CD14-positive monocyte (primary cell): ENCODE data around the gene CTNNA3. TPM values are rescaled to one million over a fixed set of nuclear protein-coding genes. Genes with fewer than 3 reads are reported as not detected.

Source experiments
- DNase-seq, 3 donors: peaks; one replicate each; pipeline ENCODE4 v3.0.0-alpha.2; 2011 to 2022
- H2AFZ ChIP-seq: 2 replicates; pipeline ENCODE4 v1.6.0; 2012; ENCODE audit warnings: mild to moderate bottlenecking, low read depth, low read length, inconsistent platforms; ENCODE audit not compliant: insufficient read depth, poor library complexity, severe bottlenecking
- H3K27ac ChIP-seq, 2 donors: 1 replicate in 1 of 2; 2 replicates in 1 of 2; pipeline ENCODE4 v1.5.1; 2012 to 2013; ENCODE audit warnings: low read length in 2 of 2, control low read depth in 1 of 2, inconsistent platforms in 1 of 2, low read depth in 1 of 2, mild to moderate bottlenecking in 1 of 2
- H3K27me3 ChIP-seq, 2 donors: one replicate each; pipeline versions ENCODE4 v1.6.0 to v1.6.1; 2011 to 2013; ENCODE audit warnings: low read length in 2 of 2; ENCODE audit not compliant: control insufficient read depth in 2 of 2, insufficient read depth in 2 of 2
- H3K36me3 ChIP-seq, 2 donors: replicated peaks in 1 of 2; 1 replicate in 1 of 2; 2 replicates in 1 of 2; pipeline versions ENCODE4 v1.5.1 to v1.6.1; 2012 to 2013; ENCODE audit warnings: low read length in 2 of 2, control low read depth in 1 of 2, inconsistent platforms in 1 of 2, mild to moderate bottlenecking in 1 of 2; ENCODE audit not compliant: insufficient read depth in 2 of 2, control insufficient read depth in 1 of 2
- H3K4me1 ChIP-seq, 2 donors: 1 replicate in 1 of 2; 2 replicates in 1 of 2; pipeline versions ENCODE4 v1.5.1 to v1.6.1; 2012 to 2013; ENCODE audit warnings: low read length in 2 of 2, control low read depth in 1 of 2, inconsistent platforms in 1 of 2, mild to moderate bottlenecking in 1 of 2, moderate library complexity in 1 of 2; ENCODE audit not compliant: insufficient read depth in 2 of 2, control insufficient read depth in 1 of 2
- H3K4me2 ChIP-seq: replicated peaks from 2 replicates; pipeline ENCODE3; 2012; ENCODE audit warnings: low read length, moderate library complexity, mild to moderate bottlenecking; ENCODE audit not compliant: poor library complexity, severe bottlenecking; ENCODE audit errors: extremely low read depth
- H3K4me3 ChIP-seq, 3 experiments: fragments of 200-600 bp in 1 of 3; sonication (generic) in 1 of 3; replicated peaks in 1 of 3; 1 replicate in 2 of 3; 2 replicates in 1 of 3; pipeline ENCODE4 v1.5.1; 2011 to 2013; ENCODE audit warnings: low read length in 3 of 3, mild to moderate bottlenecking in 3 of 3, control low read depth in 2 of 3, low read depth in 2 of 3, inconsistent platforms in 1 of 3, moderate library complexity in 1 of 3
- H3K79me2 ChIP-seq: 2 replicates; pipeline ENCODE4 v1.6.0; 2012; ENCODE audit warnings: mild to moderate bottlenecking, control low read depth, inconsistent platforms, low read length, moderate library complexity; ENCODE audit not compliant: insufficient read depth
- H3K9ac ChIP-seq: 2 replicates; pipeline ENCODE4 v1.6.0; 2017; ENCODE audit warnings: low read length, mild to moderate bottlenecking; ENCODE audit not compliant: insufficient read depth, poor library complexity, severe bottlenecking
- H3K9me3 ChIP-seq, 2 donors: replicated peaks in 1 of 2; 1 replicate in 1 of 2; 2 replicates in 1 of 2; pipeline versions ENCODE4 v1.5.1 to v1.6.1; 2012 to 2013; ENCODE audit warnings: low read length in 2 of 2, control low read depth in 1 of 2; ENCODE audit not compliant: control insufficient read depth in 1 of 2, insufficient read depth in 1 of 2
- H4K20me1 ChIP-seq: 2 replicates; pipeline ENCODE4 v1.6.0; 2012; ENCODE audit warnings: mild to moderate bottlenecking, low read length, control low read depth, moderate library complexity; ENCODE audit not compliant: insufficient read depth
- H3K27ac Mint-ChIP-seq, 7 donors: one replicate each; pipeline ENCODE4 v1.8.0; 2020; ENCODE audit warnings: mild to moderate bottlenecking in 7 of 7, mixed read lengths in 7 of 7, moderate library complexity in 6 of 7, inconsistent platforms in 2 of 7
- H3K27me3 Mint-ChIP-seq, 3 donors: one replicate each; pipeline ENCODE4 v1.8.0; 2021 to 2022; ENCODE audit warnings: low read depth in 3 of 3, mild to moderate bottlenecking in 3 of 3, mixed read lengths in 3 of 3, moderate library complexity in 3 of 3, inconsistent platforms in 1 of 3
- H3K36me3 Mint-ChIP-seq, 2 donors: one replicate each; pipeline ENCODE4 v1.8.0; 2020; ENCODE audit warnings: mixed read lengths in 2 of 2, inconsistent platforms in 1 of 2, mild to moderate bottlenecking in 1 of 2
- H3K4me1 Mint-ChIP-seq: one replicate; pipeline ENCODE4 v1.8.0; 2020; ENCODE audit warnings: mild to moderate bottlenecking, mixed read lengths
- H3K4me3 Mint-ChIP-seq, 2 donors: one replicate each; pipeline ENCODE4 v1.8.0; 2020; ENCODE audit warnings: mild to moderate bottlenecking in 2 of 2, mixed read lengths in 2 of 2, moderate library complexity in 1 of 2
- H3K9me3 Mint-ChIP-seq, 7 donors: one replicate each; pipeline ENCODE4 v1.8.0; 2020 to 2022; ENCODE audit warnings: mixed read lengths in 7 of 7, mild to moderate bottlenecking in 6 of 7, moderate library complexity in 6 of 7, inconsistent platforms in 2 of 7
- WGBS: methylation state at CpG from one replicate; pipeline ENCODE4 v1.1.5; 2013; ENCODE audit warnings: missing lambda C conversion rate; ENCODE audit not compliant: insufficient coverage; 5-methylcytosine and 5-hydroxymethylcytosine counted together
- intact Hi-C, 2 donors: fragments of 100-400 bp; cut with micrococcal nuclease; formaldehyde crosslinking; loops; one replicate each; pipeline versions ENCODE4 v1.15.0 to v1.15.1; 2023
- polyA plus RNA-seq, 3 donors: library from polyadenylated mRNA; depleted of rRNA in 1 of 3; unstranded in 2 of 3; stranded (reverse) in 1 of 3; fragments of 300-500 nt in 2 of 3; fragments of >200 nt in 1 of 3; fragmentation: Illumina TruSeq in 2 of 3; gene quantifications; 1 replicate in 2 of 3; 2 replicates in 1 of 3; pipeline ENCODE4 v1.2.3, GENCODE V29; 2012 to 2021
- TF ChIP-seq, protein P1 (sequence below): fragments of 200-600 bp; IDR thresholded peaks from one replicate; pipeline ENCODE4 v1.8.0; 2022; ENCODE audit warnings: antibody characterized with exemption, mild to moderate bottlenecking

CTNNA3 gene
- polyA plus RNA-seq, 3 donors, result not detected

DNA sequence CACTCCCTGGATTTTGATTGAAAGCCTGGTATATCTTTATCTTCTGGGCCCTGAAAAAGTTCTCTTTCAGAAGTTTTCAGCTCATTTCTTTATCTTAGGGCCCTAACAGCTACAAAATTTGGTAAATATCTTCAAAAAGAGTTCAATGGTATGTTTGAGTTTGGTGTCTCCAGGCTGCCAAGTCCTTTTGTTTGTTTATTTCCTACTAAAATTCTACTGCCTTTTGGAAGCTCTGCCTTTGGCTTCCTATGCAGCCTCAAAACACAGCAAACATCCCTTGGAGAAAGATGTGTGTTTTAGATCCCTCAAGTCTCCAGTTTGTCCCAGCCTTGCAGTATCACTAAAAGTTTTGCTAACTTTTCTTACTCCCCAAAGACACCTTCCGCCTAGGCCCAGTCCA is 623.3 kb downstream of the CTNNA3 start:
- H3K9me3 ChIP-seq, result no peaks in the 10 kb centered on the region
- no CpG with 5 or more reads among the region's 1 CpG for WGBS
- no peaks in the 10 kb centered on the region for H3K36me3 ChIP-seq
- H3K27me3 ChIP-seq, result no peaks in the 10 kb centered on the region
- H3K4me3 Mint-ChIP-seq, result no peak overlapping the region
- H2AFZ ChIP-seq, result no peak overlapping the region
- H3K4me1 ChIP-seq, result no peaks in the 10 kb centered on the region
- H3K27ac Mint-ChIP-seq, result no peak overlapping the region
- H3K36me3 Mint-ChIP-seq, result no peaks in the 10 kb centered on the region
- peaks cover 0 to 2% (median 0%) of the 10 kb centered on the region in 3 donors for H3K27me3 Mint-ChIP-seq
- H3K4me3 ChIP-seq, result no peak overlapping the region
- TF ChIP-seq, protein P1, sequence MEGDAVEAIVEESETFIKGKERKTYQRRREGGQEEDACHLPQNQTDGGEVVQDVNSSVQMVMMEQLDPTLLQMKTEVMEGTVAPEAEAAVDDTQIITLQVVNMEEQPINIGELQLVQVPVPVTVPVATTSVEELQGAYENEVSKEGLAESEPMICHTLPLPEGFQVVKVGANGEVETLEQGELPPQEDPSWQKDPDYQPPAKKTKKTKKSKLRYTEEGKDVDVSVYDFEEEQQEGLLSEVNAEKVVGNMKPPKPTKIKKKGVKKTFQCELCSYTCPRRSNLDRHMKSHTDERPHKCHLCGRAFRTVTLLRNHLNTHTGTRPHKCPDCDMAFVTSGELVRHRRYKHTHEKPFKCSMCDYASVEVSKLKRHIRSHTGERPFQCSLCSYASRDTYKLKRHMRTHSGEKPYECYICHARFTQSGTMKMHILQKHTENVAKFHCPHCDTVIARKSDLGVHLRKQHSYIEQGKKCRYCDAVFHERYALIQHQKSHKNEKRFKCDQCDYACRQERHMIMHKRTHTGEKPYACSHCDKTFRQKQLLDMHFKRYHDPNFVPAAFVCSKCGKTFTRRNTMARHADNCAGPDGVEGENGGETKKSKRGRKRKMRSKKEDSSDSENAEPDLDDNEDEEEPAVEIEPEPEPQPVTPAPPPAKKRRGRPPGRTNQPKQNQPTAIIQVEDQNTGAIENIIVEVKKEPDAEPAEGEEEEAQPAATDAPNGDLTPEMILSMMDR, result no peak
- no peak overlapping the region for H3K27ac ChIP-seq
- no peak for DNase-seq
- H4K20me1 ChIP-seq, result no peaks in the 10 kb centered on the region
- no peaks in the 10 kb centered on the region for H3K4me1 Mint-ChIP-seq
- intact Hi-C loops, result no loop called here
- H3K79me2 ChIP-seq, result no peaks in the 10 kb centered on the region
- no peak overlapping the region for H3K9ac ChIP-seq
- no peak overlapping the region for H3K4me2 ChIP-seq
- H3K9me3 Mint-ChIP-seq, result peaks cover 0 to 4% (median 0%) of the 10 kb centered on the region in 7 donors

DNA sequence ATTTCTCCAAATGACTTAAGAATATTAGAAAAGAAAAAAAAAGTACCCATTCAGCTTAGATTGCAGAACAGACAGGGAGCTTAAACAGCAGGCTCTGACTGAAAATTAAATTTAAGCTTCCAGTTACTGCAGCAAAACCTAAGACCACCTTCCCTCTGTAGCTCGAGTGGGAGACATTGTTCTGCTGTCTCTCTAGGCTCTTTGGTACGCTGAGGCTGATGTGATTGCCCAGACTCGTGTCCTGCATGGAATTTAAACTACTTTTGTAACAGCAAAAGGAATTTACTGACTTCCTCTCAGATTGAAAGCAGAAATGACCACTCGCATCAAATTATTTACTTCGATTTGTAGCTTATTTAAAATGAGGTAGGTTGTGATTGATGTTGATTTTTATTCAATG is 645.6 kb downstream of the CTNNA3 start:
- Mint-ChIP-seq H3K36me3 (no peaks in the 10 kb centered on the region), H3K9me3 (peaks cover 0 to 4% (median 0%) of the 10 kb centered on the region in 7 donors), H3K27me3 (no peaks in the 10 kb centered on the region), H3K4me1 (no peaks in the 10 kb centered on the region), H3K27ac (no peak overlapping the region), H3K4me3 (no peak overlapping the region)
- Histone ChIP-seq H3K9ac (no peak overlapping the region), H3K4me1 (no peaks in the 10 kb centered on the region), H3K4me2 (no peak overlapping the region), H3K79me2 (no peaks in the 10 kb centered on the region), H3K9me3 (peaks cover 0 to 5% of the 10 kb centered on the region in 2 donors), H3K4me3 (no peak overlapping the region), H3K27me3 (no peaks in the 10 kb centered on the region), H3K27ac (no peak overlapping the region), H2AFZ (no peak overlapping the region), H3K36me3 (no peaks in the 10 kb centered on the region), H4K20me1 (no peaks in the 10 kb centered on the region)
- TF ChIP-seq, protein P1, result no peak
- DNase-seq, result no peak
- intact Hi-C loops, result no loop called here
- 100% methylated on average over 2 of the region's 5 CpGs for WGBS
